ACC112 (cell line): ENCODE measurements around the gene FUS.

Experiments
- H2AFZ ChIP-seq: fragments of 200-600 bp; sonication (generic); one replicate; pipeline ENCODE4 v1.6.0; 2017; ENCODE audit warnings: antibody characterized with exemption, low read length; ENCODE audit not compliant: unreplicated experiment
- H3K27ac ChIP-seq: fragments of 200-600 bp; sonication (generic); 2 replicates; pipeline ENCODE4 v1.5.1; 2014; ENCODE audit warnings: low read depth, mild to moderate bottlenecking, antibody characterized with exemption, low read length, moderate library complexity
- H3K27me3 ChIP-seq: fragments of 200-600 bp; sonication (generic); 2 replicates; pipeline ENCODE4 v1.6.1; 2014; ENCODE audit warnings: mild to moderate bottlenecking, antibody characterized with exemption, low read length, moderate library complexity, mixed read lengths; ENCODE audit not compliant: insufficient read depth
- H3K36me3 ChIP-seq: fragments of 200-600 bp; sonication (generic); 2 replicates; pipeline ENCODE4 v1.6.1; 2016; ENCODE audit warnings: mild to moderate bottlenecking, antibody characterized with exemption, low read length, moderate library complexity, mixed read lengths; ENCODE audit not compliant: insufficient read depth
- H3K4me1 ChIP-seq: fragments of 200-600 bp; sonication (generic); one replicate; pipeline ENCODE4 v1.6.1; 2016; ENCODE audit warnings: low read length, mixed read lengths; ENCODE audit not compliant: insufficient read depth, unreplicated experiment, control insufficient read depth
- H3K4me3 ChIP-seq: fragments of 200-600 bp; sonication (generic); 2 replicates; pipeline ENCODE4 v1.5.1; 2014; ENCODE audit warnings: mild to moderate bottlenecking, low read depth, low read length
- H3K79me2 ChIP-seq: fragments of 200-600 bp; sonication (generic); one replicate; pipeline ENCODE4 v1.6.0; 2016; ENCODE audit warnings: low read length; ENCODE audit not compliant: control insufficient read depth, unreplicated experiment, insufficient read depth

Gene FUS

GRCh38 chr16:31179747-31180459, at the start of gene FUS:
FUS (plus strand) TSS chr16:31180139; CDS start chr16:31180215, 76 bp downstream.
- H3K4me1 ChIP-seq = peaks cover 25% of the 10 kb centered on the region
- peaks cover 27% of the 10 kb centered on the region for H3K36me3 ChIP-seq
- peak within 1 kb of the TSS; percentile 88 for H2AFZ ChIP-seq
- peaks cover 54% of the 10 kb centered on the region for H3K79me2 ChIP-seq
- no peaks in the 10 kb centered on the region for H3K27me3 ChIP-seq
- H3K27ac ChIP-seq = peak within 1 kb of the TSS; percentile 86
- H3K4me3 ChIP-seq = peak within 1 kb of the TSS; percentile 89

GRCh38 chr16:31130336-31130891, 49.5 kb upstream of the FUS start:
- Histone ChIP-seq H3K79me2 (no peaks in the 10 kb centered on the region), H3K27ac (no peak overlapping the region), H3K27me3 (no peaks in the 10 kb centered on the region), H3K4me3 (no peak overlapping the region), H3K36me3 (no peaks in the 10 kb centered on the region), H2AFZ (no peak overlapping the region), H3K4me1 (peaks cover 15% of the 10 kb centered on the region)

- Histone ChIP-seq H2AFZ (no peak overlapping the region), H3K79me2 (no peaks in the 10 kb centered on the region), H3K4me3 (no peak overlapping the region), H3K4me1 (peaks cover 15% of the 10 kb centered on the region), H3K36me3 (no peaks in the 10 kb centered on the region), H3K27me3 (no peaks in the 10 kb centered on the region), H3K27ac (no peak overlapping the region)
Measured at GRCh38 chr16:31130899-31131298, 49.0 kb upstream of the FUS start.

- Histone ChIP-seq H3K4me1 (peaks cover 15% of the 10 kb centered on the region), H3K4me3 (no peak overlapping the region)
Measured at GRCh38 chr16:31131416-31131815, 48.5 kb upstream of the FUS start.

GRCh38 chr16:31131841-31132271, 48.1 kb upstream of the FUS start:
- no peak overlapping the region for H3K27ac ChIP-seq
- H3K27me3 ChIP-seq = no peaks in the 10 kb centered on the region
- H3K79me2 ChIP-seq = no peaks in the 10 kb centered on the region
- peaks cover 15% of the 10 kb centered on the region for H3K4me1 ChIP-seq
- H3K4me3 ChIP-seq = no peak overlapping the region
- H2AFZ ChIP-seq = no peak overlapping the region
- no peaks in the 10 kb centered on the region for H3K36me3 ChIP-seq

More at GRCh38 chr16:31131416-31131815, 48.5 kb upstream of the FUS start:
- no peak overlapping the region for H2AFZ ChIP-seq
- H3K36me3 ChIP-seq = no peaks in the 10 kb centered on the region
- H3K79me2 ChIP-seq = no peaks in the 10 kb centered on the region
- no peaks in the 10 kb centered on the region for H3K27me3 ChIP-seq
- no peak overlapping the region for H3K27ac ChIP-seq

GRCh38 chr16:31132303-31132979, 47.5 kb upstream of the FUS start:
- Histone ChIP-seq H3K27ac (no peak overlapping the region), H3K79me2 (no peaks in the 10 kb centered on the region), H3K4me3 (no peak overlapping the region), H2AFZ (no peak overlapping the region), H3K27me3 (no peaks in the 10 kb centered on the region), H3K4me1 (peaks cover 15% of the 10 kb centered on the region), H3K36me3 (no peaks in the 10 kb centered on the region)

GRCh38 chr16:31133046-31133501, 46.9 kb upstream of the FUS start:
- no peak overlapping the region for H3K4me3 ChIP-seq
- H2AFZ ChIP-seq = no peak overlapping the region
- peaks cover 15% of the 10 kb centered on the region for H3K4me1 ChIP-seq
- no peaks in the 10 kb centered on the region for H3K27me3 ChIP-seq
- no peaks in the 10 kb centered on the region for H3K36me3 ChIP-seq
- H3K79me2 ChIP-seq = no peaks in the 10 kb centered on the region
- no peak overlapping the region for H3K27ac ChIP-seq

GRCh38 chr16:31134091-31134571, 45.8 kb upstream of the FUS start:
- Histone ChIP-seq H3K4me3 (no peak overlapping the region), H3K36me3 (no peaks in the 10 kb centered on the region), H3K27ac (no peak overlapping the region), H3K79me2 (no peaks in the 10 kb centered on the region), H3K4me1 (peaks cover 25% of the 10 kb centered on the region), H2AFZ (no peak overlapping the region), H3K27me3 (no peaks in the 10 kb centered on the region)

- Histone ChIP-seq H3K27ac (no peak overlapping the region), H3K4me3 (no peak overlapping the region), H3K27me3 (no peaks in the 10 kb centered on the region), H3K36me3 (no peaks in the 10 kb centered on the region), H3K4me1 (peaks cover 29% of the 10 kb centered on the region), H3K79me2 (no peaks in the 10 kb centered on the region), H2AFZ (no peak overlapping the region)
Measured at GRCh38 chr16:31134625-31135534, 45.1 kb upstream of the FUS start.
